ENCODE data around the gene EPAS1. TPM values are rescaled to one million over a fixed set of nuclear protein-coding genes. Genes with fewer than 3 reads are reported as not detected.

Gene EPAS1
- total and polyA plus RNA-seq, 2 experiments from 2014 or later: 47.5 to 73.8 TPM

DNA sequence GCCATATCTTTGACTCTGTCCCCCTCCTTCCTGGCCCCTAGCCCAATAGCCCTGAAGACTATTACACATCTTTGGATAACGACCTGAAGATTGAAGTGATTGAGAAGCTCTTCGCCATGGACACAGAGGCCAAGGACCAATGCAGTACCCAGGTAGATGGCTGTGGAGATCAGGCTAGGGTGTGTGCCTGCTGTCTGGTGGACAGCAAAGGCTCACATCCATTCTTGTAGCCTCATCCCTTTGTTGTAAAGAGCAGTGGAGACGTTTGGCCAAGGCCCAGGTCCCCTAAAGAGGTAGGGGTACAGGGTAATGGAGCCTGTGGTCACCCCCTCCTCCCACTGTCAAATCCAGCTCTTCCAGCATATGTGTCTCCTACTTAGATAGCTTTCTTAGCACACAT lies 81.4 kb downstream of the EPAS1 start:
- no peaks in the 10 kb centered on the region for H3K9me2 ChIP-seq (ENCODE audit: insufficient read depth)
- H3K27me3 ChIP-seq (replicated peaks; ENCODE audit: insufficient read depth): no peaks in the 10 kb centered on the region
- H3K27ac ChIP-seq: no peak overlapping the region
- H4K20me1 ChIP-seq (ENCODE audit: insufficient read depth): no peaks in the 10 kb centered on the region
- no peaks in the 10 kb centered on the region for H3K9me3 ChIP-seq (ENCODE audit: low read depth)
- peaks cover 26% of the 10 kb centered on the region; the same call in 1 of the 2 replicates for H3K36me3 ChIP-seq (ENCODE audit: low read depth)
- no peaks in the 10 kb centered on the region for H3K4me1 ChIP-seq (ENCODE audit: insufficient read depth)
- no peak overlapping the region for H3K9ac ChIP-seq
- DNase-seq: no peak
- no peak for TF ChIP-seq EZH2 (IDR thresholded peaks at IDR 0.05; ENCODE audit: insufficient read depth, poor library complexity, severe bottlenecking)
- TF ChIP-seq EZH2phosphoT487 (IDR thresholded peaks at IDR 0.05; ENCODE audit: insufficient read depth, low read depth): no peak
- no peak overlapping the region for H3K4me2 ChIP-seq (ENCODE audit: unreplicated experiment)
- no peak overlapping the region for H2AFZ ChIP-seq
- H3K4me3 ChIP-seq: no peak overlapping the region
- no peaks in the 10 kb centered on the region for H3K79me2 ChIP-seq (ENCODE audit: insufficient read depth)
- no peaks in the 10 kb centered on the region for H3F3A ChIP-seq (ENCODE audit: insufficient read depth)
- in situ Hi-C loops (cut with MboI): no loop called here
- WGBS, 2 experiments (ENCODE audit: low coverage in 1 of 2, low lambda C conversion rate in 2 of 2, missing lambda C conversion rate in 2 of 2): 52 to 57% methylated on average over 3 of the region's 3 CpGs

DNA sequence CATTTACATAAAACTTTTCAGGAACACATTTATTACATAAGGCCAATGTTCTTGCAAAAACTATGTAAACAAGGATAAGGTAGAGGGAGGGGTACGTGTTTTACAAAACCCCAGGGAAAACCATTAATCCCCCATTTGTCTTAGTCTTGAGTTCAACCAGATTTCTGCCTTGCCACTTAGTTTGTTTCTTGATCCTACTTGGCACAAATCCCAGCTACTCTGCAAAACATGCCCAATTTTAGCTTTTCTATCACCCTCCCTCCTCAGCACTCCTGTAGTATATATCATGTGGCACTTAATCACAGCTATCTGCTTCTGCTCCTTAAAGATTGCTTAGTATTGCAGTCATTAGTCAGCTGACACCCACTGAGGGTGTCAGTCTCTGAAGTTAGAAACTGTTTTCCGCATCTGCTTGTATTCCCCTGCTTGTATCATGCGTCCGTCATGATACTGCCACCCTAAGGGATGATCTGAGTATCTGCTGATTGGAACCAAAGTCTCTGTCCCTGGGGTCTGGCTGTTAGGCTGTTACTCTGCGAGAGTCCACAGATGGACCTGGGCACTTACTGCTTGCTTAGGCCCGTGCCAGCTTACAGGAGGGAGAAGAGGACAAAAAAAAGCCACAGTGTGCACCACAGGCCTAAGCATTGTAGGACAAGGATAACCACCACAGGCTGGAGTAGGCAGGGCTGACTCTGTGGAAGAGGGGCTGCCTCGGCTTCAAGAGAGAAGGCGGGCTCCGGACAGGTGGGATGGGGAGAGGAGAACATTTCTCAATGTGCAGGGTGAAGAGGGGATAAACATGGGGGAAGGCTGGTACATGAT lies 82.2 kb downstream of the EPAS1 start:
- WGBS, 2 experiments (ENCODE audit: low coverage in 1 of 2, low lambda C conversion rate in 2 of 2, missing lambda C conversion rate in 2 of 2): 87 to 96% methylated on average over 9 of the region's 9 CpGs
- Histone ChIP-seq H3K4me3 (no peak overlapping the region), H4K20me1 (ENCODE audit: insufficient read depth) (no peaks in the 10 kb centered on the region), H3K9ac (no peak overlapping the region), H3K4me1 (ENCODE audit: insufficient read depth) (no peaks in the 10 kb centered on the region), H3K27ac (no peak overlapping the region), H3K4me2 (ENCODE audit: unreplicated experiment) (no peak overlapping the region), H2AFZ (no peak overlapping the region), H3K27me3 (replicated peaks; ENCODE audit: insufficient read depth) (no peaks in the 10 kb centered on the region), H3K9me3 (ENCODE audit: low read depth) (no peaks in the 10 kb centered on the region), H3K36me3 (ENCODE audit: low read depth) (peaks cover 26% of the 10 kb centered on the region; the same call in 1 of the 2 replicates), H3K79me2 (ENCODE audit: insufficient read depth) (no peaks in the 10 kb centered on the region), H3F3A (ENCODE audit: insufficient read depth) (no peaks in the 10 kb centered on the region), H3K9me2 (ENCODE audit: insufficient read depth) (no peaks in the 10 kb centered on the region)
- TF ChIP-seq EZH2phosphoT487 (IDR thresholded peaks at IDR 0.05; ENCODE audit: insufficient read depth, low read depth): no peak
- TF ChIP-seq EZH2 (IDR thresholded peaks at IDR 0.05; ENCODE audit: insufficient read depth, poor library complexity, severe bottlenecking): no peak
- in situ Hi-C loops (cut with MboI): no loop called here
- no peak for DNase-seq

GRCh38 chr2:46380038-46380940 lies 83.1 kb downstream of the EPAS1 start:
- no peaks in the 10 kb centered on the region for H3K27me3 ChIP-seq (replicated peaks; ENCODE audit: insufficient read depth)
- H2AFZ ChIP-seq: no peak overlapping the region
- H3K4me1 ChIP-seq (ENCODE audit: insufficient read depth): peaks cover 3% of the 10 kb centered on the region
- TF ChIP-seq EZH2phosphoT487 (IDR thresholded peaks at IDR 0.05; ENCODE audit: insufficient read depth, low read depth) (no peak), EZH2 (IDR thresholded peaks at IDR 0.05; ENCODE audit: insufficient read depth, poor library complexity, severe bottlenecking) (no peak)
- H3K4me3 ChIP-seq: no peak overlapping the region
- H3K27ac ChIP-seq: no peak overlapping the region
- H3K9me3 ChIP-seq (ENCODE audit: low read depth): no peaks in the 10 kb centered on the region
- no peaks in the 10 kb centered on the region for H3K79me2 ChIP-seq (ENCODE audit: insufficient read depth)
- no peaks in the 10 kb centered on the region for H4K20me1 ChIP-seq (ENCODE audit: insufficient read depth)
- H3K9ac ChIP-seq: no peak overlapping the region
- DNase-seq: no peak
- in situ Hi-C loops (cut with MboI): no loop called here
- no peaks in the 10 kb centered on the region for H3K9me2 ChIP-seq (ENCODE audit: insufficient read depth)
- 97 to 98% methylated on average over 21 to 22 of the region's 22 CpGs for WGBS, 2 experiments (ENCODE audit: low coverage in 1 of 2, low lambda C conversion rate in 2 of 2, missing lambda C conversion rate in 2 of 2)
- no peaks in the 10 kb centered on the region for H3F3A ChIP-seq (ENCODE audit: insufficient read depth)
- H3K36me3 ChIP-seq (ENCODE audit: low read depth): peaks cover 33% of the 10 kb centered on the region; the same call in 1 of the 2 replicates
- no peak overlapping the region for H3K4me2 ChIP-seq (ENCODE audit: unreplicated experiment)

GRCh38 chr2:46381263-46381849 lies 84.1 kb downstream of the EPAS1 start:
- H3F3A ChIP-seq (ENCODE audit: insufficient read depth): 0 out of 2 replicates have a peak, but pooled peaks cover under 1% of the 10 kb centered on the region
- H4K20me1 ChIP-seq (ENCODE audit: insufficient read depth): no peaks in the 10 kb centered on the region
- peaks cover 34% of the 10 kb centered on the region; the same call in 1 of the 2 replicates for H3K36me3 ChIP-seq (ENCODE audit: low read depth)

More at GRCh38 chr2:46381263-46381849, 84.1 kb downstream of the EPAS1 start:
- Histone ChIP-seq H3K9me2 (ENCODE audit: insufficient read depth) (no peaks in the 10 kb centered on the region), H3K79me2 (ENCODE audit: insufficient read depth) (no peaks in the 10 kb centered on the region), H3K27ac (no peak overlapping the region), H3K4me1 (ENCODE audit: insufficient read depth) (peaks cover 13% of the 10 kb centered on the region), H2AFZ (no peak overlapping the region), H3K4me3 (no peak overlapping the region), H3K9ac (no peak overlapping the region), H3K27me3 (replicated peaks; ENCODE audit: insufficient read depth) (no peaks in the 10 kb centered on the region), H3K4me2 (ENCODE audit: unreplicated experiment) (no peak overlapping the region), H3K9me3 (ENCODE audit: low read depth) (no peaks in the 10 kb centered on the region)
- in situ Hi-C loops (cut with MboI): no loop called here
- TF ChIP-seq EZH2phosphoT487 (IDR thresholded peaks at IDR 0.05; ENCODE audit: insufficient read depth, low read depth): no peak
- TF ChIP-seq EZH2 (IDR thresholded peaks at IDR 0.05; ENCODE audit: insufficient read depth, poor library complexity, severe bottlenecking): no peak
- WGBS, 2 experiments (ENCODE audit: low coverage in 1 of 2, low lambda C conversion rate in 2 of 2, missing lambda C conversion rate in 2 of 2): 98% methylated on average over 8 of the region's 8 CpGs
- peak; percentile 22 for DNase-seq
